ENCODE results near the gene CISD1.

DNA sequence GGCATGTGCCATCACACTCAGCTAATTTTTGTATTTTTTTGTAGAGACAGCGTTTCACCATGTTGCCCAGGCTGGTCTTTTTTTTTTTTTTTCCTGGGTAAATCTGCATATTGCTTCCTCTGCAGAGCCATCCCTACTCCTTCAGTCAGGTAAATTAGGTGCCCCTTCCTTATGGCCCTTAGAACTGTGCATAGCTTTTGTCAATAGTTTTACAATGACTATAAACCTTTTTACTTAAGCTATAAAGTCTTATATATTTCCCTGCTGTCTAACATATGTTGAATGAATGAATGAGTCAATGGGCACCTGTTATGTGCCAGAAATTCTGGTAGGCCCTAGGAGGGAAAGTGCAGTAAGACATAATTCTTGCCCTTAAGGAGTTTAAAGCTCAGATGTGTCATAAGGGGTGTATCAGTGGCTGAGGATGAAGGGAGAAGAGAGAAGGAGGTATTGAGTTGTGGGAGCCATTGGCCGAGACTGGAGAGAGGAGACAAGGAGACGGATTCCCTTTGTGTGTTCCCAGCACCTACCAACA lies 35.2 kb downstream of the CISD1 start:
- TF ChIP-seq REST (IDR thresholded peaks at IDR 0.05; ENCODE audit: borderline replicate concordance) (no peak), EP300 (conservative IDR thresholded peaks at IDR 0.05; ENCODE audit: poor library complexity, severe bottlenecking) (no peak), POLR2AphosphoS5 (IDR thresholded peaks at IDR 0.05) (no peak), CTCF (IDR thresholded peaks at IDR 0.05; ENCODE audit: poor library complexity, severe bottlenecking) (no peak), RAD21 (conservative IDR thresholded peaks at IDR 0.05) (no peak), SMC3 (conservative IDR thresholded peaks at IDR 0.05; ENCODE audit: poor library complexity) (no peak), MXI1 (conservative IDR thresholded peaks at IDR 0.05; ENCODE audit: poor library complexity, severe bottlenecking) (no peak), EZH2 (IDR thresholded peaks at IDR 0.05; ENCODE audit: borderline replicate concordance, insufficient read depth, low read length, poor library complexity, severe bottlenecking) (no peak), TAF1 (IDR thresholded peaks at IDR 0.05; ENCODE audit: low read depth) (no peak)

Measured in neural cell (in vitro differentiated cells).